Calu3 (cell line): ENCODE results near the gene IP6K1. TPM values are rescaled to one million over a fixed set of nuclear protein-coding genes. Genes with fewer than 3 reads are reported as not detected.

Experiments
- BruUV-seq: library from RNA; stranded (reverse); fragments of 400-500 nt; replicated peaks from 2 replicates; lab custom pipeline; 2021; lab: Mats Ljungman, UMichigan
- CTCF ChIA-PET: fragments of 300-600 bp; sonication (Branson Sonifier 250); formaldehyde crosslinking; loops from one replicate; lab custom pipeline; 2022; ENCODE audit warnings: antibody characterized with exemption; lab: Charles Lee
- DNase-seq: peaks from one replicate; pipeline ENCODE4 v3.0.0; 2022
- H3K27ac Mint-ChIP-seq: one replicate; pipeline ENCODE4 v1.8.0; 2022; ENCODE audit warnings: mixed read lengths; ENCODE audit not compliant: unreplicated experiment
- H3K27me3 Mint-ChIP-seq: one replicate; pipeline ENCODE4 v1.8.0; 2022; ENCODE audit warnings: mixed read lengths; ENCODE audit not compliant: unreplicated experiment
- H3K36me3 Mint-ChIP-seq: one replicate; pipeline ENCODE4 v1.8.0; 2022; ENCODE audit warnings: mild to moderate bottlenecking, moderate library complexity, mixed read lengths; ENCODE audit not compliant: insufficient read depth, unreplicated experiment
- H3K4me1 Mint-ChIP-seq: one replicate; pipeline ENCODE4 v1.8.0; 2022; ENCODE audit warnings: mild to moderate bottlenecking, low read depth, mixed read lengths; ENCODE audit not compliant: unreplicated experiment
- H3K4me3 Mint-ChIP-seq: one replicate; pipeline ENCODE4 v1.8.0; 2022; ENCODE audit warnings: mild to moderate bottlenecking, low read depth, moderate library complexity, mixed read lengths; ENCODE audit not compliant: unreplicated experiment
- H3K9me3 Mint-ChIP-seq: one replicate; pipeline ENCODE4 v1.8.0; 2022; ENCODE audit warnings: low read depth, mixed read lengths; ENCODE audit not compliant: unreplicated experiment
- CTCF ChIP-seq: fragments of 200-600 bp; IDR thresholded peaks from one replicate; pipeline ENCODE4 v1.8.0; 2022; ENCODE audit warnings: antibody characterized with exemption; ENCODE audit not compliant: unreplicated experiment
- intact Hi-C: fragments of 100-400 bp; cut with micrococcal nuclease; formaldehyde crosslinking; loops from one replicate; pipeline ENCODE4 v1.10.0; 2022; ENCODE audit not compliant: unreplicated experiment
- total RNA-seq: library from RNA; stranded (reverse); gene quantifications from 2 replicates; pipeline ENCODE4 v1.2.3, GENCODE V29; 2022

IP6K1 gene
- total RNA-seq, 1 experiment from 2014 or later: 30.3 TPM

GRCh38 chr3:49715611-49716121 lies 70.7 kb downstream of the IP6K1 start:
- Mint-ChIP-seq H3K9me3 (peaks cover 2% of the 10 kb centered on the region), H3K4me3 (no peak overlapping the region), H3K27me3 (no peaks in the 10 kb centered on the region), H3K36me3 (peaks cover 48% of the 10 kb centered on the region), H3K27ac (no peak overlapping the region), H3K4me1 (peaks cover 10% of the 10 kb centered on the region)
- TF ChIP-seq CTCF: no peak
- BruUV-seq: no TSS peak
- no peak for DNase-seq
- CTCF ChIA-PET: no interaction called here
- intact Hi-C loops: no loop called here

DNA sequence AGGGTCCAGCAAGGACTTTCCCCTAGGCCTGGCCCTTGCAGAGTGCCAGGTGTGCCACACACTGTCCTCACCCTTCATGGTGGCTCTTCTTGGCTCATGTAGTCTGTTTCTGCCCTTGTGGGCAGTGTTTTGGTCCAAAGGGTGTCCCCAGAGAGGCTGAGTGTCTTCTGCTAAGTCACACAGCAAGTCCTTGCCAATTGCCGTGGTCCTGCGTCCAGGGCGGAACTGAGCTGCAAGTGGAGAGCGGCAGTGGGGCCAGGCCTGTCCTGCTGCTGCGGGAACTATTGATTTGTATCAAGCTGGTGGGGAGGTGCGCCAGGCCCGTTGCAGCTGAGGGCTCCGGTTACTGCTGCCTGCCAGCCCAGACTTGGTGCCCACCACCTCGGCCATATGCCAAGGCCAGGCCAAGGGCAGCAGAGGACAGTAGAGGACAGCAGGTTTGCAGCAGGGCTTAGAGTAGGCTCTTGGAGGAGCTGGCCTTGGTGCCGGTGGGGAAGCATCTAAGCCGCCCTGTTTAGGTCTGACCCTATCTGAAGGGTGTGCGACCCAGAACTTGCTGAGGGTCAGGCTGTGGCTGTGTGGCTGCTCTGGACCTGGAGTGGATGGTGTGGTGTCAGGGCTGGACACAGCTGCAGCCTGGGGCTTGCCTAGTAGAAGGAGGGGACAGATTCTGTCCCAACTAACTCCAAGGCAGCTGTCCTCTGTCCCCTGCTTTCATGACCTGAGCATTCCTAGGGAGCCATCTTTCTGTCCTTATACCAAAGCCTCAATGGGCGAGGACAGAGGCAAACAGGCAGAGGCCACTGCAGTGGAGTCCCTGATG lies 71.4 kb downstream of the IP6K1 start:
- H3K27ac Mint-ChIP-seq: no peak overlapping the region
- CTCF ChIA-PET: no interaction called here
- H3K9me3 Mint-ChIP-seq: peaks cover 2% of the 10 kb centered on the region
- no peak for TF ChIP-seq CTCF
- H3K27me3 Mint-ChIP-seq: no peaks in the 10 kb centered on the region
- peaks cover 10% of the 10 kb centered on the region for H3K4me1 Mint-ChIP-seq
- intact Hi-C loops: no loop called here
- BruUV-seq: no TSS peak
- no peak for DNase-seq
- peaks cover 41% of the 10 kb centered on the region for H3K36me3 Mint-ChIP-seq
- H3K4me3 Mint-ChIP-seq: no peak overlapping the region

GRCh38 chr3:49713336-49714105 lies 72.8 kb downstream of the IP6K1 start:
- Mint-ChIP-seq H3K27ac (no peak overlapping the region), H3K36me3 (peaks cover 29% of the 10 kb centered on the region), H3K9me3 (peaks cover 1% of the 10 kb centered on the region), H3K27me3 (no peaks in the 10 kb centered on the region), H3K4me3 (no peak overlapping the region), H3K4me1 (peaks cover 3% of the 10 kb centered on the region)
- CTCF ChIA-PET: no interaction called here
- BruUV-seq: no TSS peak
- intact Hi-C loops: no loop called here
- no peak for TF ChIP-seq CTCF
- DNase-seq: no peak

DNA sequence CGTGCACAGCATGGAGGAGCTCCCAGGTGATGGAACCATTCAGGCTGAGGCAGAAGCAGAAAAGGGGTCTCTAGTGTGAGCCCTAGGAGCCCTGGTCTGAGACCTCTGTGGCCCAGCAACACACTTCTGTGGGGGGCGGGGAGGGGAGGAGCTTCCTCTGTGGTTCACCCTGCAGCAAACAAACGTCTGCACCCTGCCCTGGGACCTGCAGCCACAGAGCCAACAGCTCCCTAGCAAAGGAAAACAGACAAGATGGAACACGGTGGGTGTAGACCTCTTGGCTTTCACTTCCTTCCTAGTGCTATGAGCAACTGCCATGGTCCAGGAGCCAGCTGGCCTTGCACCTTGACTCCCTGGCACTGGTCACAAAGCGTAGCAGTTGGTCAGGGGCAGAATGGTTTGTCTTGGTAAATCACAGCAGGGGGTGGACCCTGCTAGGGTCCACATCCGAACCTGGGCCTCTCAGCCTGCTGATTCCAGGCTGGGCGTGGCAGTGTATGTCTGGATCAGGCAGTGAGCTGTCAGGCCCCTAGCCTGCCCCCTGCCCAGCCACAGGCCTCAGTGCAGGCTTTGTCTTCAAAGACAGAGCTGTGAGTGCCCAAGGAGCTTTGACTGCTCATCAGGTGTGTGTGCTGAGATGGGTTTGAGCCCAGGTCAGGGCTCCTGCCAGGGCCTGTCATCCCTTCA lies 73.6 kb downstream of the IP6K1 start:
- Mint-ChIP-seq H3K4me3 (no peak overlapping the region), H3K27ac (no peak overlapping the region)

More for the DNA sequence above, 73.6 kb downstream of the IP6K1 start:
- Mint-ChIP-seq H3K27me3 (no peaks in the 10 kb centered on the region), H3K36me3 (peaks cover 24% of the 10 kb centered on the region), H3K9me3 (no peaks in the 10 kb centered on the region), H3K4me1 (no peaks in the 10 kb centered on the region)
- CTCF ChIA-PET: no interaction called here
- no peak for TF ChIP-seq CTCF
- DNase-seq: no peak
- BruUV-seq: no TSS peak
- intact Hi-C loops: no loop called here
